Measurements from ENCODE around the gene CNTNAP2. TPM values are rescaled to one million over a fixed set of nuclear protein-coding genes. Genes with fewer than 3 reads are reported as not detected.

The CNTNAP2 gene
- total and polyA plus RNA-seq, 2 donors from 2014 or later = 0.06 to 0.13 TPM

GRCh38 chr7:147569116-147569913, 1452.7 kb downstream of the CNTNAP2 start:
- Histone ChIP-seq H3K27me3 (ENCODE audit: control insufficient read depth, insufficient read depth, low read length) (no peaks in the 10 kb centered on the region), H3K9ac (ENCODE audit: low read length in 3 of 3) (no peak overlapping the region), H3K4me1 (ENCODE audit: control insufficient read depth in 2 of 3, insufficient read depth in 2 of 3, low read depth in 1 of 3, low read length in 3 of 3) (no peaks in the 10 kb centered on the region), H3K4me3 (ENCODE audit: low read length in 3 of 3) (peak overlapping the region in 1 of 3 donors; percentile 26), H3K27ac (ENCODE audit: low read depth in 2 of 2, low read length in 2 of 2) (no peak overlapping the region), H3K9me3 (ENCODE audit: control insufficient read depth in 2 of 3, insufficient read depth in 1 of 3, low read length in 3 of 3) (no peaks in the 10 kb centered on the region), H3K36me3 (ENCODE audit: control insufficient read depth in 2 of 3, insufficient read depth in 3 of 3, low read length in 3 of 3) (no peaks in the 10 kb centered on the region)
- FAIRE-seq (no peak), DNase-seq (peak in 3 of 5 donors; percentile 30 to 64 (median 63))
- intact Hi-C loops (cut with DNase I) = no loop called here
- TF ChIP-seq, protein P1, sequence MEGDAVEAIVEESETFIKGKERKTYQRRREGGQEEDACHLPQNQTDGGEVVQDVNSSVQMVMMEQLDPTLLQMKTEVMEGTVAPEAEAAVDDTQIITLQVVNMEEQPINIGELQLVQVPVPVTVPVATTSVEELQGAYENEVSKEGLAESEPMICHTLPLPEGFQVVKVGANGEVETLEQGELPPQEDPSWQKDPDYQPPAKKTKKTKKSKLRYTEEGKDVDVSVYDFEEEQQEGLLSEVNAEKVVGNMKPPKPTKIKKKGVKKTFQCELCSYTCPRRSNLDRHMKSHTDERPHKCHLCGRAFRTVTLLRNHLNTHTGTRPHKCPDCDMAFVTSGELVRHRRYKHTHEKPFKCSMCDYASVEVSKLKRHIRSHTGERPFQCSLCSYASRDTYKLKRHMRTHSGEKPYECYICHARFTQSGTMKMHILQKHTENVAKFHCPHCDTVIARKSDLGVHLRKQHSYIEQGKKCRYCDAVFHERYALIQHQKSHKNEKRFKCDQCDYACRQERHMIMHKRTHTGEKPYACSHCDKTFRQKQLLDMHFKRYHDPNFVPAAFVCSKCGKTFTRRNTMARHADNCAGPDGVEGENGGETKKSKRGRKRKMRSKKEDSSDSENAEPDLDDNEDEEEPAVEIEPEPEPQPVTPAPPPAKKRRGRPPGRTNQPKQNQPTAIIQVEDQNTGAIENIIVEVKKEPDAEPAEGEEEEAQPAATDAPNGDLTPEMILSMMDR (IDR thresholded peaks at IDR 0.05; ENCODE audit: borderline replicate concordance, extremely low read depth, insufficient read depth) = no peak

GRCh38 chr7:147570390-147570789, 1453.8 kb downstream of the CNTNAP2 start:
- Histone ChIP-seq H3K36me3 (ENCODE audit: control insufficient read depth in 2 of 3, insufficient read depth in 3 of 3, low read length in 3 of 3) (no peaks in the 10 kb centered on the region), H3K9ac (ENCODE audit: low read length in 3 of 3) (no peak overlapping the region), H3K4me1 (ENCODE audit: control insufficient read depth in 2 of 3, insufficient read depth in 2 of 3, low read depth in 1 of 3, low read length in 3 of 3) (no peaks in the 10 kb centered on the region), H3K9me3 (ENCODE audit: control insufficient read depth in 2 of 3, insufficient read depth in 1 of 3, low read length in 3 of 3) (no peaks in the 10 kb centered on the region), H3K27me3 (ENCODE audit: control insufficient read depth, insufficient read depth, low read length) (no peaks in the 10 kb centered on the region), H3K4me3 (ENCODE audit: low read length in 3 of 3) (no peak overlapping the region), H3K27ac (ENCODE audit: low read depth in 2 of 2, low read length in 2 of 2) (no peak overlapping the region)
- intact Hi-C loops (cut with DNase I) = no loop called here
- DNase-seq (no peak), FAIRE-seq (no peak)
- TF ChIP-seq, protein P1 (IDR thresholded peaks at IDR 0.05; ENCODE audit: borderline replicate concordance, extremely low read depth, insufficient read depth) = no peak

GRCh38 chr7:147571436-147572185, 1455.0 kb downstream of the CNTNAP2 start:
- intact Hi-C loops (cut with DNase I) = no loop called here
- no peaks in the 10 kb centered on the region for H3K27me3 ChIP-seq (ENCODE audit: control insufficient read depth, insufficient read depth, low read length)
- H3K9ac ChIP-seq (ENCODE audit: low read length in 3 of 3) = no peak overlapping the region
- FAIRE-seq (no peak), DNase-seq (no peak)
- no peak overlapping the region for H3K4me3 ChIP-seq (ENCODE audit: low read length in 3 of 3)
- no peaks in the 10 kb centered on the region for H3K9me3 ChIP-seq (ENCODE audit: control insufficient read depth in 2 of 3, insufficient read depth in 1 of 3, low read length in 3 of 3)
- no peaks in the 10 kb centered on the region for H3K36me3 ChIP-seq (ENCODE audit: control insufficient read depth in 2 of 3, insufficient read depth in 3 of 3, low read length in 3 of 3)
- no peak overlapping the region for H3K27ac ChIP-seq (ENCODE audit: low read depth in 2 of 2, low read length in 2 of 2)
- no peaks in the 10 kb centered on the region for H3K4me1 ChIP-seq (ENCODE audit: control insufficient read depth in 2 of 3, insufficient read depth in 2 of 3, low read depth in 1 of 3, low read length in 3 of 3)
- TF ChIP-seq, protein P1 (IDR thresholded peaks at IDR 0.05; ENCODE audit: borderline replicate concordance, extremely low read depth, insufficient read depth) = no peak
